Thymus (tissue), 11 donors: ENCODE measurements around the gene DDIT4L. TPM values are rescaled to one million over a fixed set of nuclear protein-coding genes. Genes with fewer than 3 reads are reported as not detected.
"Not testable (repeated sequence)": the region's sequence is repeated elsewhere in the genome, so short reads cannot be mapped to it uniquely, and the experiment has no call there.

Experiments
- DNase-seq, 9 donors: peaks; one replicate each; pipeline ENCODE4 v3.0.0-alpha.2; 2013; ENCODE audit warnings: low spot score in 9 of 9, low read depth in 6 of 9, missing footprints in 1 of 9
- H3K27ac ChIP-seq, 2 donors: one replicate each; pipeline ENCODE4 v1.5.1; 2013; ENCODE audit warnings: control low read depth in 1 of 2, low read depth in 1 of 2, low read length in 1 of 2, mild to moderate bottlenecking in 1 of 2, moderate library complexity in 1 of 2
- H3K27me3 ChIP-seq, 2 donors: one replicate each; pipeline ENCODE4 v1.5.1; 2013; ENCODE audit warnings: low read length in 1 of 2; ENCODE audit not compliant: control insufficient read depth in 2 of 2, insufficient read depth in 1 of 2
- H3K36me3 ChIP-seq, 2 donors: one replicate each; pipeline ENCODE4 v1.5.1; 2013; ENCODE audit warnings: low read length in 1 of 2, mild to moderate bottlenecking in 1 of 2, moderate library complexity in 1 of 2; ENCODE audit not compliant: control insufficient read depth in 2 of 2, insufficient read depth in 2 of 2
- H3K4me1 ChIP-seq, 2 donors: one replicate each; pipeline ENCODE4 v1.5.1; 2013; ENCODE audit warnings: low read length in 2 of 2; ENCODE audit not compliant: control insufficient read depth in 2 of 2, insufficient read depth in 2 of 2
- H3K4me3 ChIP-seq, 2 donors: one replicate each; pipeline ENCODE4 v1.5.1; 2013; ENCODE audit warnings: low read length in 2 of 2, control low read depth in 1 of 2, mild to moderate bottlenecking in 1 of 2
- H3K9me3 ChIP-seq, 2 donors: one replicate each; pipeline ENCODE4 v1.5.1; 2013; ENCODE audit warnings: low read length in 1 of 2, mild to moderate bottlenecking in 1 of 2; ENCODE audit not compliant: control insufficient read depth in 2 of 2, insufficient read depth in 1 of 2
- WGBS: extraction: QIAGEN DNeasy Blood & Tissue Kit; methylation state at CpG from one replicate; pipeline ENCODE4 v1.1.7; 2013; 5-methylcytosine and 5-hydroxymethylcytosine counted together
- polyA plus RNA-seq: library from polyadenylated mRNA; stranded (reverse); fragments of 200-250 nt; gene quantifications from one replicate; pipeline ENCODE4 v1.2.3, GENCODE V29; 2013
- total RNA-seq: library from RNA; stranded (reverse); fragments of 120-200 nt; gene quantifications from one replicate; pipeline ENCODE4 v1.2.4, GENCODE V29; 2013
- donor health status: healthy.

Gene DDIT4L
- total and polyA plus RNA-seq, 2 donors = 1.5 TPM

DNA sequence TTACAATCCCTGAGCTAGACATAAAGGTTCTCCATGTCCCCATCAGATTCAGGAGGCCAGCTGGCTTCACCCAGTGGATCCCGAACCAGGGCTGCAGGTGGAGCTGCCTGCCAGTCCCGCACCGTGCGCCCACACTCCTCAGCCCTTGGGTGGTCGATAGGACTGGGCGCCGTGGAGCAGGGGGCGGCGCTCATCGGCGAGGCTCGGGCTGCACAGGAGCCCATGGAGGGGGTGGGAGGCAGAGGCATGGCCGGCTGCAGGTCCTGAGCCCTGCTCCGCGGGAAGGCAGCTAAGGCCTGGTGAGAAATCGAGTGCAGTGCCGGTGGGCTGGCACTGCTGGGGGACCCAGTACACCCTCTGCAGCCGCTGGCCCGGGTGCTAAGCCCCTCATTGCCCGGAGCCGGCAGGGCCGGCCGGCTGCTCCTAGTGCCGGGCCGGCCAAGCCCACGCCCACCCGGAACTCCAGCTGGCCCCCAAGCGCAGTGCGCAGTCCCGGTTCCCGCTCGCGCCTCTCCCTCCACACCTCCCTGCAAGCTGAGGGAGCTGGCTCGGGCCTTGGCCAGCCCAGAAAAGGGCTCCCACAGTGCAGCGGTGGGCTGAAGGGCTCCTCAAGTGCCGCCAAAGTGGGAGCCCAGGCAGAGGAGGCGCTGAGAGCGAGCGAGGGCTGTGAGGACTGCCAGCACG, 6.3 kb upstream of the DDIT4L start:
- not testable (repeated sequence) for H3K4me3 ChIP-seq, H3K27ac ChIP-seq, H3K27me3 ChIP-seq, DNase-seq, H3K36me3 ChIP-seq, H3K4me1 ChIP-seq, H3K9me3 ChIP-seq
- 95% methylated on average over 40 of the region's 40 CpGs for WGBS

- H3K4me3 ChIP-seq = peak overlapping the region; percentile 51 to 52
- H3K27ac ChIP-seq = no peak overlapping the region
- H3K4me1 ChIP-seq = peaks cover 5 to 14% of the 10 kb centered on the region in 2 donors
- peak in 4 of 9 donors; percentile 17 to 43 (median 20) for DNase-seq
- no peaks in the 10 kb centered on the region for H3K36me3 ChIP-seq
- no peaks in the 10 kb centered on the region for H3K9me3 ChIP-seq
- 20% methylated on average over 37 of the region's 37 CpGs for WGBS
- H3K27me3 ChIP-seq = peaks cover 0 to 26% of the 10 kb centered on the region in 2 donors
Measured at GRCh38 chr4:100190643-100191600, 654 bp upstream of the DDIT4L start.

- Histone ChIP-seq H3K36me3 (no peaks in the 10 kb centered on the region), H3K4me3 (no peak overlapping the region), H3K27ac (no peak overlapping the region), H3K4me1 (peaks cover 5 to 14% of the 10 kb centered on the region in 2 donors), H3K9me3 (no peaks in the 10 kb centered on the region), H3K27me3 (peaks cover 0 to 26% of the 10 kb centered on the region in 2 donors)
- DNase-seq = no peak
- WGBS = 55% methylated on average over 4 of the region's 4 CpGs
Measured at GRCh38 chr4:100188829-100189228, 1.4 kb downstream of the DDIT4L start.

DNA sequence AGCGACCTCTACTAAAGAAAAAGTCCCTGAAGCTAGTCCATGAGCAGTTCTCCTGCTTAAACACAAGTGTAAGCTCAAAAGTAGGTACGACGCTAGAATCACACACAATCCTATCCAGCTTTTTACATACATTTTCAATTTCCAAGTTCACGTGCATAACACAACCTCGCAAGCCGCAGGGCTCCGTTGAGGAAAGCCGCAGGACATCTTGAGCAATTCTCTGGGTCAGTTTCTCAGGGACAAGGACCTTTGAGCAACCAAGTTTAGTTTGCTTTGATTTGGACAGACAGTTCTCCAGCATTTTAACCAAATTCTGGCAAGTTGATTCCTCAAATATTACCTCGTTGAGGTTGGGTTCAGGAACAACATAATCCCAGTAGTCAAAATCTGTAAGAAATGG, 2.5 kb downstream of the DDIT4L start:
- WGBS = 99% methylated on average over 9 of the region's 9 CpGs
- H3K36me3 ChIP-seq = no peaks in the 10 kb centered on the region
- no peak overlapping the region for H3K4me3 ChIP-seq
- peaks cover 0 to 26% of the 10 kb centered on the region in 2 donors for H3K27me3 ChIP-seq
- no peak for DNase-seq
- H3K9me3 ChIP-seq = no peaks in the 10 kb centered on the region
- no peak overlapping the region for H3K27ac ChIP-seq
- H3K4me1 ChIP-seq = peaks cover 5 to 14% of the 10 kb centered on the region in 2 donors

DNA sequence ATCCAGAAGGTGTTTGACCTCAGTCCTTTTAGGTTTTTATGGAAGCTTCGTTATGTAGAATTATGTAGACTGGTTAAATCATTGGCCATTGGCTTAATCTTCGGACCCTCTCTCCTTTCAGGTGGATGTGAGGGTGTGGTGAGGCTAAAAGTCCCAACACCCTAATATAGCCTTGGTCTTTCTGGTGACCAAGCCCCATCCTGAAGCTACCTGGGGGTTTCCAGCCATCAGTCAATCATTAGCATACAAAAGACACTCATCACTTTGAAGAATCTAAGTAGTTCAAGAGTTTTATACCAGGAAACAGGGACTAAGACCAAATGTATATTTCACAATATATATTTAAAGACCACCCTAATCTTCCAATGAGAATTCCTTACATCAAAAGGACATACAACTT, 5.5 kb downstream of the DDIT4L start:
- no peak for DNase-seq
- Histone ChIP-seq H3K4me3 (no peak overlapping the region), H3K27ac (no peak overlapping the region), H3K4me1 (peaks cover 4 to 5% of the 10 kb centered on the region in 2 donors), H3K9me3 (no peaks in the 10 kb centered on the region), H3K36me3 (no peaks in the 10 kb centered on the region), H3K27me3 (peaks cover 0 to 8% of the 10 kb centered on the region in 2 donors)
- WGBS = 96% methylated on average over 2 of the region's 2 CpGs

DNA sequence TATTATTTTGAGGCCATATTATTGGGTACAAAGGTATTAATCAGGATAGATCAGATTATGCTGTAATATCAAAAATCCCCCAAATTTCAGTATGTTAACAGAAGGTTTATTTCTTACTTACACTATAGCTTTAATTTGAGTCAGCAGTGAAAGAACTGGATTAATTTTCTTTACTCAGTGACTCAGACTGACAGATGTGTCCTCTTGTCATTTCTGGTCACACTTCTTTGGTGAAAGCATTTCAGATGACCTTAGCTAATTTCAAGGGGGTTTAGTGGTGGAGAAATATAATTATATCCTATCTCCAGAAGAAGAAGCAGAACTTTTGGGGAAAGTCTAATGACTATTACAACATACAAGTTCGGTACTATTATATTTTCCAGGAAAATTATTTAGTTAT, 12.4 kb downstream of the DDIT4L start:
- no peaks in the 10 kb centered on the region for H3K4me1 ChIP-seq
- H3K36me3 ChIP-seq = no peaks in the 10 kb centered on the region
- no peaks in the 10 kb centered on the region for H3K9me3 ChIP-seq
- no peaks in the 10 kb centered on the region for H3K27me3 ChIP-seq
- 97% methylated on average over 1 of the region's 1 CpG for WGBS
- H3K4me3 ChIP-seq = no peak overlapping the region
- no peak for DNase-seq
- no peak overlapping the region for H3K27ac ChIP-seq

- H3K4me3 ChIP-seq = no peak overlapping the region
- no peaks in the 10 kb centered on the region for H3K27me3 ChIP-seq
- H3K36me3 ChIP-seq = no peaks in the 10 kb centered on the region
- no peak for DNase-seq
- no peaks in the 10 kb centered on the region for H3K9me3 ChIP-seq
- H3K27ac ChIP-seq = no peak overlapping the region
- no peaks in the 10 kb centered on the region for H3K4me1 ChIP-seq
Measured at GRCh38 chr4:100177126-100177525, 13.1 kb downstream of the DDIT4L start.

DNA sequence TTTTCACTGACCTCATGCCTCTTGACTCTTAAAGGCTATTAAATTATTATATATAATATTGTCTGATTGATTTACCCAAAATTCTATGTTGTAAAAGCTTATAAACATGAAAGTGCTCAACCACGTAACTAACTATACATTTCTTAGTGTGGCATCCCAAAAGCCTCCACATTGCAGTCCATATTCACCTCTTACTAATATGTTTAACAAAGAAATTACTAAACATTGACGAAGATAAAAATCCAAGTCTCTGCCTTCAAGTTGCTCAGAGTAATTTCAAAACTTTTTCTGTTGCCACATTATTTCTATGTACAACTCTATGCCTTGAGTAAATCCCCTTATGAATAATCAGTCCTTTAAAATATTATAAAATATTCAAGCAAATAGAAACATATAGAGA, 14.4 kb downstream of the DDIT4L start:
- Histone ChIP-seq H3K36me3 (no peaks in the 10 kb centered on the region), H3K27me3 (no peaks in the 10 kb centered on the region), H3K4me3 (no peak overlapping the region), H3K4me1 (no peaks in the 10 kb centered on the region), H3K9me3 (no peaks in the 10 kb centered on the region), H3K27ac (no peak overlapping the region)
- 96% methylated on average over 2 of the region's 2 CpGs for WGBS
- DNase-seq = no peak

DNA sequence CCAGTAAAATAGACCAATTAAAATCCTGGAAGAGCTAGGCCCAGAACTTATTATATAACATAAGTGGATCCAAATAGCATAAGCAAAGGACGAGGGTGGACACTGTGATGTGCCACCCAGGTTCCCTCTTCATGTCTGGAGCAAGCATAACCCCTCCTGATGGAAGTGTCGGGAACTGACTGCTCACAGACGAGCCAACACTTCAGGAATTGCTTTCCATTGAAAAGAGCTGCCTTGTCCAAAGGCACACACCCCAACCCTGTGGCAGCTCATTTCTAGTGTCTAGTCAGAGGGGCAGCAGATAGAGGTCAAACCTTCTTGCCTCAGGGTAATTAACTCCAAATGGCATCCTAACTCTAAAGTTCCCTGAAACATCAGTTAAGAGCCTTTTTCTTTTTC, 15.3 kb downstream of the DDIT4L start:
- no peak for DNase-seq
- Histone ChIP-seq H3K27ac (no peak overlapping the region), H3K9me3 (no peaks in the 10 kb centered on the region), H3K4me3 (no peak overlapping the region), H3K36me3 (no peaks in the 10 kb centered on the region), H3K4me1 (no peaks in the 10 kb centered on the region), H3K27me3 (no peaks in the 10 kb centered on the region)
- 98% methylated on average over 3 of the region's 3 CpGs for WGBS
